ENCODE data around the gene ETFB. TPM values are rescaled to one million over a fixed set of nuclear protein-coding genes. Genes with fewer than 3 reads are reported as not detected.

ETFB gene
- total RNA-seq, 1 donor from 2014 or later = 70.6 TPM

DNA sequence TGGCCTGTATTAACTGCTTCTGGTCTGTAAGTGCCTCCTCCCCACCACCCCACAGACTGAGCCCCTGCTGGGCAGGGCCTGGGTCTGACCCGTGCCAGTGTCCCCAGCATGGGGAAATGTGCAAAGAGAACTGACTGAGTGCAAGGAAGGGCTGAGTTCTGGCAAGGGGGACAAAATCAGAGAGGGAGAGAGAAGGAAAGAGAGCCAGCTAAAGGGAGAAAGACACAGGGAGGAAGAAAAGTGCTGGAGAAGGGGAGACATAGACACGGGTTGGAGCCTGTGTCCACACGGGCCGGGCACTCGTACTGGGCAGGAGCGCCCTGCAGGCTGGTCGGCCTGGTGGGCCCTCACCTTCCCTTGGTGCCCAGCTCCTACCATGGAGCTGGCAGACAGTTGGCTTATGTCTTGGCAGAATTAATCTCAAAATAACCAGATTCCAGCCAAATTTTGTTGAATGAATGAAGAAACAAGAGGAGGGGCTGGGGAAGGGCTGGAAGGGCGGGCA lies 5.0 kb upstream of the ETFB start:
- H3K4me3 ChIP-seq (ENCODE audit: low read depth, low read length) = no peak overlapping the region
- no peaks in the 10 kb centered on the region for H3K36me3 ChIP-seq (ENCODE audit: control insufficient read depth, insufficient read depth, low read length)
- TF ChIP-seq CTCF (IDR thresholded peaks at IDR 0.05; ENCODE audit: insufficient read depth, low read length, severe bottlenecking) = no peak
- FAIRE-seq (no peak), DNase-seq (ENCODE audit: low read depth) (no peak)
- H3K27me3 ChIP-seq (ENCODE audit: control insufficient read depth, insufficient read depth, low read length) = no peaks in the 10 kb centered on the region

DNA sequence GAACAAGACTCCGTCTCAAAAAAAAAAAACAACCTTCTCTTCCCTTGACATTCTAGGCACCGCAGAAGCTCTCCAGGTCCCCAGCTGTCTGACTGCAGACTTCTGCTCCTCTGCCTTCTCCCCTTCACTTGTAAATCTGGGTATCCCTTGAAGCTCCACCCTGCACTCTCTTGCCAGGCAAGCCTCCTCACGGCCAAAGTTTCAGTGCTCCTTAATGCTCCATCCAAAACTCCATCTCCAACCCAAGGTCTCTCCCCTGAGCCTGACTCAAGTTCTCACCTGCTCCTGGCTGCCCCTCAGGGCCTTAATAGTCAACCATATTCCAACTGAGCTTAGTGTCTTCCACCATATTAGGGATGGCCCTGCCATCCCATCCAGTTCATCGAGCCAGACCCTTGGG lies 4.0 kb upstream of the ETFB start:
- no peak for TF ChIP-seq CTCF (IDR thresholded peaks at IDR 0.05; ENCODE audit: insufficient read depth, low read length, severe bottlenecking)
- no peak for FAIRE-seq
- H3K36me3 ChIP-seq (ENCODE audit: control insufficient read depth, insufficient read depth, low read length) = no peaks in the 10 kb centered on the region
- no peak for DNase-seq (ENCODE audit: low read depth)
- no peak overlapping the region for H3K4me3 ChIP-seq (ENCODE audit: low read depth, low read length)
- no peaks in the 10 kb centered on the region for H3K27me3 ChIP-seq (ENCODE audit: control insufficient read depth, insufficient read depth, low read length)

- Histone ChIP-seq H3K27me3 (ENCODE audit: control insufficient read depth, insufficient read depth, low read length) (no peaks in the 10 kb centered on the region), H3K36me3 (ENCODE audit: control insufficient read depth, insufficient read depth, low read length) (no peaks in the 10 kb centered on the region), H3K4me3 (ENCODE audit: low read depth, low read length) (peak within 1 kb of the TSS; percentile 58)
- FAIRE-seq (no peak), DNase-seq (ENCODE audit: low read depth) (no peak)
- no peak for TF ChIP-seq CTCF (IDR thresholded peaks at IDR 0.05; ENCODE audit: insufficient read depth, low read length, severe bottlenecking)
Measured at GRCh38 chr19:51368366-51369282, 2.4 kb upstream of the ETFB start, which contains the start of gene CLDND2. Gene CLDND2 (minus strand): TSS chr19:51369003. CDS start chr19:51368577, 426 bp downstream.

GRCh38 chr19:51367565-51368365 lies 1.6 kb upstream of the ETFB start:
- FAIRE-seq (no peak), DNase-seq (ENCODE audit: low read depth) (peak; percentile 89)
- Histone ChIP-seq H3K36me3 (ENCODE audit: control insufficient read depth, insufficient read depth, low read length) (no peaks in the 10 kb centered on the region), H3K27me3 (ENCODE audit: control insufficient read depth, insufficient read depth, low read length) (no peaks in the 10 kb centered on the region), H3K4me3 (ENCODE audit: low read depth, low read length) (peak overlapping the region; percentile 58)
- TF ChIP-seq CTCF (IDR thresholded peaks at IDR 0.05; ENCODE audit: insufficient read depth, low read length, severe bottlenecking) = no peak

DNA sequence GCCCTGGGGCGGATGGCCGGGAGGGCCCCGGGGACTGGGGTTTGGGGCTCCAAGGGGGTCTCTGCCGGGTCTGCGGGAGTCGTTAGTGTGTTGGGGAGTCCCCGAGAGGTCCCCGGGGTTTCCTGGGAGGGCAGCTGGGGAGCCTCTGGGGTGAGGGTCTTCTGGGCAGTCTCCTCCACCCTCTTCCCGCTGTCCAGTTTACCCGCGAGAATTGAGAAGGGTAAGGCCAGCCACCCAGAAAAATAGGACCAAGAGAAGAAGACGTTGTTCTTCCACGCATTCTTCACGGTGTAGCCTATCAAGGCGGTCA lies 1.0 kb upstream of the ETFB start:
- no peak for FAIRE-seq
- TF ChIP-seq CTCF (IDR thresholded peaks at IDR 0.05; ENCODE audit: insufficient read depth, low read length, severe bottlenecking) = no peak
- DNase-seq (ENCODE audit: low read depth) = no peak

More for the DNA sequence above, 1.0 kb upstream of the ETFB start:
- no peaks in the 10 kb centered on the region for H3K27me3 ChIP-seq (ENCODE audit: control insufficient read depth, insufficient read depth, low read length)
- H3K36me3 ChIP-seq (ENCODE audit: control insufficient read depth, insufficient read depth, low read length) = no peaks in the 10 kb centered on the region
- peak overlapping the region; percentile 58 for H3K4me3 ChIP-seq (ENCODE audit: low read depth, low read length)
